Measurements from ENCODE around the gene FGF14. TPM values are rescaled to one million over a fixed set of nuclear protein-coding genes. Genes with fewer than 3 reads are reported as not detected.

Gene FGF14
- total and polyA plus RNA-seq, 2 donors (not counting 1 experiment from before 2014, with no cell fraction given), result under 0.01 TPM; not detected in 1

DNA sequence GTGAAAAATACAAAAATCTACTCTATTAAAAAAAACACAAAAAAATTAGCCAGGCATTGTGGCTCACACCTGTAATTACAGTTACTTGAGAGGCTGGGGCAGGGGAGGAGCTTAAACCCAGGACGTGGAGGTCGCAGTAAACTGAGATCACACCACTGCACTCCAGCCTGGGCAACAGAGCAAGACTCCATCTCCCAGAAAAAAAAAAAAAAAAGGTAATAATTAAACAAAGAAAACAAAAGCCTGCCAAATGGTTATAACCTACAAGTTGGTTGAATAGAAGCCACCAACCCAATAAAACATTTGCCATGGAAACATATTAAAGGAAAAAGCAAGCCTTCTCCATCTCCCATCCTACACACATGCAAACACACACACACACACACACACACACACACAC lies 694.2 kb downstream of the FGF14 start:
- Histone ChIP-seq H3K4me3 (ENCODE audit: control extremely low read depth in 1 of 5, extremely low read depth in 1 of 5, insufficient read depth in 1 of 5, low read depth in 2 of 5, low read length in 4 of 5) (no peak overlapping the region), H3K79me2 (ENCODE audit: control insufficient read depth, insufficient read depth, low read length) (no peaks in the 10 kb centered on the region), H3K9me3 (ENCODE audit: control extremely low read depth in 1 of 3, control insufficient read depth in 2 of 3, insufficient read depth in 1 of 3, low read length in 2 of 3) (no peaks in the 10 kb centered on the region), H4K20me1 (ENCODE audit: control insufficient read depth, insufficient read depth, low read length, poor library complexity, severe bottlenecking) (no peaks in the 10 kb centered on the region), H3K9ac (ENCODE audit: low read length) (no peak overlapping the region), H2AFZ (ENCODE audit: insufficient read depth, low read depth, low read length, poor library complexity, severe bottlenecking) (no peak overlapping the region), H3K4me2 (replicated peaks; ENCODE audit: low read depth, low read length, poor library complexity, severe bottlenecking) (no peak overlapping the region), H3K4me1 (ENCODE audit: control insufficient read depth in 2 of 2, insufficient read depth in 2 of 2, low read length in 2 of 2) (no peaks in the 10 kb centered on the region), H3K36me3 (replicated peaks in 1 of 2; ENCODE audit: control extremely low read depth in 1 of 2, control insufficient read depth in 1 of 2, extremely low read depth in 1 of 2, insufficient read depth in 2 of 2, low read length in 1 of 2) (no peaks in the 10 kb centered on the region), H3K27ac (ENCODE audit: low read length in 2 of 2) (no peak overlapping the region), H3K27me3 (replicated peaks in 1 of 4; ENCODE audit: control extremely low read depth in 1 of 4, control insufficient read depth in 3 of 4, insufficient read depth in 4 of 4, low read length in 3 of 4) (peaks cover 0 to 3% (median 0%) of the 10 kb centered on the region in 4 experiments)
- Mint-ChIP-seq H3K4me1 (no peaks in the 10 kb centered on the region), H3K4me3 (no peak overlapping the region), H3K27ac (no peak overlapping the region), H3K9me3 (ENCODE audit: insufficient read depth) (no peaks in the 10 kb centered on the region), H3K27me3 (peaks cover 2% of the 10 kb centered on the region)
- no peak for ATAC-seq (ENCODE audit: low read depth)
- CTCF ChIA-PET, result no interaction called here
- POLR2A ChIA-PET, result no interaction called here
- no peak for DNase-seq
- intact Hi-C loops (cut with micrococcal nuclease), result no loop called here
- WGBS (ENCODE audit: insufficient coverage), result no CpG with 5 or more reads among the region's 2 CpGs
- no peak for TF ChIP-seq EZH2 (IDR thresholded peaks at IDR 0.05; ENCODE audit: borderline replicate concordance, insufficient read depth, low read depth, low read length, poor library complexity, severe bottlenecking)
- TF ChIP-seq, protein P1, sequence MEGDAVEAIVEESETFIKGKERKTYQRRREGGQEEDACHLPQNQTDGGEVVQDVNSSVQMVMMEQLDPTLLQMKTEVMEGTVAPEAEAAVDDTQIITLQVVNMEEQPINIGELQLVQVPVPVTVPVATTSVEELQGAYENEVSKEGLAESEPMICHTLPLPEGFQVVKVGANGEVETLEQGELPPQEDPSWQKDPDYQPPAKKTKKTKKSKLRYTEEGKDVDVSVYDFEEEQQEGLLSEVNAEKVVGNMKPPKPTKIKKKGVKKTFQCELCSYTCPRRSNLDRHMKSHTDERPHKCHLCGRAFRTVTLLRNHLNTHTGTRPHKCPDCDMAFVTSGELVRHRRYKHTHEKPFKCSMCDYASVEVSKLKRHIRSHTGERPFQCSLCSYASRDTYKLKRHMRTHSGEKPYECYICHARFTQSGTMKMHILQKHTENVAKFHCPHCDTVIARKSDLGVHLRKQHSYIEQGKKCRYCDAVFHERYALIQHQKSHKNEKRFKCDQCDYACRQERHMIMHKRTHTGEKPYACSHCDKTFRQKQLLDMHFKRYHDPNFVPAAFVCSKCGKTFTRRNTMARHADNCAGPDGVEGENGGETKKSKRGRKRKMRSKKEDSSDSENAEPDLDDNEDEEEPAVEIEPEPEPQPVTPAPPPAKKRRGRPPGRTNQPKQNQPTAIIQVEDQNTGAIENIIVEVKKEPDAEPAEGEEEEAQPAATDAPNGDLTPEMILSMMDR (IDR thresholded peaks at IDR 0.05), result no peak

DNA sequence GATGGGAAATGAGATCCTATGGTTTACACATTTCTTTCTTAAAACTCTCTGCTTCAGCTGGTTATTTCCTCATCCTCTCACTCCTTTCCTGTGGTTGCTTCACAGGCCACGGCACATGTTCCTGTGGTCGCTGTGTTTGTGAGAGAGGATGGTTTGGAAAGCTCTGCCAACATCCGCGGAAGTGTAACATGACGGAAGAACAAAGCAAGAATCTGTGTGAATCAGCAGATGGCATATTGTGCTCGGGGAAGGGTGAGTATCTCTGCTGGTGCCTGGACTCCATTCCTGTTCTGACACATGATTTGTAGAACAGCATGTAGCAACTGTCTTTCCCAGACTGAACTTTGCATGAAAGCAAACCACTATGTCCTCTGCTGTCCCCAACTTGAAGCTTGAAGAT lies 695.2 kb downstream of the FGF14 start:
- peaks cover 2% of the 10 kb centered on the region for H3K27me3 Mint-ChIP-seq
- H2AFZ ChIP-seq (ENCODE audit: insufficient read depth, low read depth, low read length, poor library complexity, severe bottlenecking), result peak overlapping the region; percentile 14
- DNase-seq (no peak), ATAC-seq (ENCODE audit: low read depth) (no peak)
- POLR2A ChIA-PET, result no interaction called here
- no peaks in the 10 kb centered on the region for H3K4me1 ChIP-seq (ENCODE audit: control insufficient read depth in 2 of 2, insufficient read depth in 2 of 2, low read length in 2 of 2)
- no peaks in the 10 kb centered on the region for H3K9me3 Mint-ChIP-seq (ENCODE audit: insufficient read depth)
- H3K79me2 ChIP-seq (ENCODE audit: control insufficient read depth, insufficient read depth, low read length), result no peaks in the 10 kb centered on the region
- H3K4me3 ChIP-seq (ENCODE audit: control extremely low read depth in 1 of 5, extremely low read depth in 1 of 5, insufficient read depth in 1 of 5, low read depth in 2 of 5, low read length in 4 of 5), result no peak overlapping the region
- H3K4me3 Mint-ChIP-seq, result no peak overlapping the region
- H3K27ac ChIP-seq (ENCODE audit: low read length in 2 of 2), result no peak overlapping the region
- no peak for TF ChIP-seq EZH2 (IDR thresholded peaks at IDR 0.05; ENCODE audit: borderline replicate concordance, insufficient read depth, low read depth, low read length, poor library complexity, severe bottlenecking)
- TF ChIP-seq, protein P1 (IDR thresholded peaks at IDR 0.05), result no peak
- H3K27ac Mint-ChIP-seq, result no peak overlapping the region
- H3K9ac ChIP-seq (ENCODE audit: low read length), result no peak overlapping the region
- CTCF ChIA-PET, result no interaction called here
- intact Hi-C loops (cut with micrococcal nuclease), result no loop called here
- no peaks in the 10 kb centered on the region for H3K36me3 ChIP-seq (replicated peaks in 1 of 2; ENCODE audit: control extremely low read depth in 1 of 2, control insufficient read depth in 1 of 2, extremely low read depth in 1 of 2, insufficient read depth in 2 of 2, low read length in 1 of 2)
- no peak overlapping the region for H3K4me2 ChIP-seq (replicated peaks; ENCODE audit: low read depth, low read length, poor library complexity, severe bottlenecking)
- no peaks in the 10 kb centered on the region for H3K4me1 Mint-ChIP-seq
- H4K20me1 ChIP-seq (ENCODE audit: control insufficient read depth, insufficient read depth, low read length, poor library complexity, severe bottlenecking), result no peaks in the 10 kb centered on the region
- H3K9me3 ChIP-seq (ENCODE audit: control extremely low read depth in 1 of 3, control insufficient read depth in 2 of 3, insufficient read depth in 1 of 3, low read length in 2 of 3), result no peaks in the 10 kb centered on the region
- WGBS (ENCODE audit: insufficient coverage), result 0% methylated on average over 6 of the region's 6 CpGs
- H3K27me3 ChIP-seq (replicated peaks in 1 of 4; ENCODE audit: control extremely low read depth in 1 of 4, control insufficient read depth in 3 of 4, insufficient read depth in 4 of 4, low read length in 3 of 4), result peaks cover 0 to 3% (median 0%) of the 10 kb centered on the region in 4 experiments

Measured in B cell (primary cell).